ENCODE results near the gene TMC1.

DNA sequence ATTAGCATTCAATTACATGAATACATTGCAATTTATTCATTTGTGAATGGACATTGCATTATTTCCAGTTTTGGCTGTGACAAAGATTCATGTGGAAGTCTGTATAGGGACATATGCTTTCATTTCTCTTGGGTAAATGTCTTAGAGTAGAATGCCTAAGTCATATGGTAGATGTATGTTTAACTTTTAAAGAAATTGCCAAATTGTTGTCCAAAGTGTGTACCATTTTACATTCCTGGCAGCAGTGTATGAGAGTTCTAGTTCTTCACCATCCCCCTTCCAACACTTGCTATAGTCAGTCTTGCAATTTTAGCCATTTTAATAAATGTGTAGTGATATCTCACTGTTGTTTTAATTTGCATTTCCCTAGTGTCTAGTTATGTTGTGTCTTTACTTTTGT, 122.2 kb downstream of the TMC1 start:
- no peak for TF ChIP-seq YY1 (IDR thresholded peaks at IDR 0.05; ENCODE audit: low read depth, low read length)
- no peak for TF ChIP-seq POLR2A (IDR thresholded peaks at IDR 0.05; ENCODE audit: control extremely low read depth in 1 of 2, low read depth in 2 of 2, low read length in 2 of 2)
- no peak for TF ChIP-seq RAD21 (IDR thresholded peaks at IDR 0.05 in 1 of 2, conservative IDR thresholded peaks at IDR 0.05 in 1 of 2; ENCODE audit: low read depth in 2 of 2, low read length in 2 of 2)

Measured in H1 (cell line).